Testis (tissue), 3 donors: ENCODE measurements around the gene AFAP1. TPM values are rescaled to one million over a fixed set of nuclear protein-coding genes. Genes with fewer than 3 reads are reported as not detected.

Source experiments
- DNase-seq: peaks from one replicate; pipeline ENCODE4 v3.0.0-alpha.2; 2019
- H3K27ac ChIP-seq, 2 donors: fragments of 200-600 bp; sonication (generic); one replicate each; pipeline ENCODE4 v1.5.1; 2019
- H3K27me3 ChIP-seq: fragments of 200-600 bp; sonication (generic); one replicate; pipeline ENCODE4 v1.5.1; 2019
- H3K36me3 ChIP-seq: fragments of 200-600 bp; sonication (generic); one replicate; pipeline ENCODE4 v1.5.1; 2017; ENCODE audit warnings: low read depth; ENCODE audit errors: missing control alignments
- H3K4me1 ChIP-seq: fragments of 200-600 bp; sonication (generic); one replicate; pipeline ENCODE4 v1.5.1; 2019
- H3K4me3 ChIP-seq, 2 donors: fragments of 200-600 bp; sonication (generic); one replicate each; pipeline ENCODE4 v1.5.1; 2017 to 2019
- H3K9me3 ChIP-seq: fragments of 200-600 bp; sonication (generic); one replicate; pipeline ENCODE4 v1.5.1; 2017
- POLR2A ChIP-seq: fragments of 450-650 bp; IDR thresholded peaks from one replicate; pipeline ENCODE4 v1.6.1; 2017; ENCODE audit warnings: antibody characterized with exemption, mild to moderate bottlenecking, moderate library complexity
- WGBS, 2 donors: methylation state at CpG; one replicate each; pipeline ENCODE4 v1.1.5; 2018; 5-methylcytosine and 5-hydroxymethylcytosine counted together
- intact Hi-C: fragments of 100-400 bp; cut with DNase I; formaldehyde crosslinking; loops from one replicate; pipeline ENCODE4 v1.15.1; 2023; ENCODE audit warnings: low total_unique reads
- polyA plus RNA-seq: library from polyadenylated mRNA; stranded (reverse); fragments of 350-450 nt; fragmentation: Illumina TruSeq; extraction: RNeasy Lipid Tissue Mini Kit (QIAGEN cat#74804); gene quantifications from one replicate; pipeline ENCODE4 v1.2.3, GENCODE V29; 2014; ENCODE audit warnings: low read depth, low replicate concordance; ENCODE audit not compliant: insufficient read depth
- total RNA-seq, 2 donors: library from RNA; depleted of rRNA; stranded (reverse); fragments of >200 nt; gene quantifications; one replicate each; pipeline ENCODE4 v1.2.3, GENCODE V29; 2016
- TF ChIP-seq, protein P1 (sequence below), 3 experiments: fragments of 450-650 bp in 2 of 3; fragments of 200-600 bp in 1 of 3; sonication (generic) in 1 of 3; IDR thresholded peaks; one replicate each; pipeline ENCODE4 v1.5.1; 2016 to 2019; ENCODE audit warnings: antibody characterized with exemption in 3 of 3, mild to moderate bottlenecking in 2 of 3, moderate library complexity in 1 of 3

Gene AFAP1
- total and polyA plus RNA-seq, 3 donors from 2014 or later, result 23.1 to 52.4 (median 51.4) TPM

DNA sequence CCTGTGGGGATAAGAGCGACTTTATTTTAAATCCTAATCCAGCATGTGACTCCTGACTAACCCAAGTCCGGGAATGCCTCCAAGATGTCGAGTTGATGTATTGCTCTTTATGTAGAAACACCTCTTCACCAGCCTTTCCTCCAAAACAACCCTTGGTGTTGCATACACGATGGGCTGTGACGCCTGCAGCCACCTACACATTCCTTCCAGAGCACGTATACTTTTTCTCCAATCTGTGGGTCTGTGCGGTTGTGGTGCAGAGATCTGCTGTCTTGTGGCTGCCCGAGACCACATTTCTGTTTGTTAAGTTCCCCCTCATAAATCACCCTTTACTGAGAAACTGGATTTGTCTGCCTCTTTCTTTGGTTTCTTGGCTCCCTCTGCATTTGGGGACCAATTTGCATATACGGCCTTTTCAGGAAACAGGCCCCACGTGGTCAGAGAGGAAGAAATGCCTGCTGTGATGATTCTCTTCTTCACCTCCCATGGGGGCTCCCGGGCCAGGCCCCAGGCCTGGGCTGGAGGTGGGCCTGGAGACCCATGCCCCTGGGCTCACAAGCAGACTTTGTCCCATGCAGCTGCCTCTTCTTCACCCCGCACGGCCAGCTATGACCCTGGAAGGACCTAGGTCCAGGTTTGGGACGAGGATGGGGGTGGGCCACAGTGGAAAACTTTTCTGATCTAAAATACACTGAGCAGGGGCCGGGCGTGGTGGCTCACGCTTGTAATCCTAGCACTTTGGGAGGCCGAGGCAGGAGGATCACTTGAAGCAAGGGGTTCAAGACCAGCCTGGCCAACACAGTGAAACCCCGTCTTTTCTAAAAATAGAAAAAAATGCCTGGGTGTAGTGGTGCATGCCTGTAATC, 21.4 kb upstream of the AFAP1 start:
- peak; percentile 31 for DNase-seq
- no peaks in the 10 kb centered on the region for H3K9me3 ChIP-seq
- intact Hi-C loops, result no loop called here
- no peaks in the 10 kb centered on the region for H3K27me3 ChIP-seq
- no peaks in the 10 kb centered on the region for H3K36me3 ChIP-seq
- H3K27ac ChIP-seq, result no peak overlapping the region
- H3K4me3 ChIP-seq, result no peak overlapping the region
- 73 to 81% methylated on average over 19 of the region's 19 CpGs for WGBS, 2 donors
- H3K4me1 ChIP-seq, result no peaks in the 10 kb centered on the region
- TF ChIP-seq, protein P1, sequence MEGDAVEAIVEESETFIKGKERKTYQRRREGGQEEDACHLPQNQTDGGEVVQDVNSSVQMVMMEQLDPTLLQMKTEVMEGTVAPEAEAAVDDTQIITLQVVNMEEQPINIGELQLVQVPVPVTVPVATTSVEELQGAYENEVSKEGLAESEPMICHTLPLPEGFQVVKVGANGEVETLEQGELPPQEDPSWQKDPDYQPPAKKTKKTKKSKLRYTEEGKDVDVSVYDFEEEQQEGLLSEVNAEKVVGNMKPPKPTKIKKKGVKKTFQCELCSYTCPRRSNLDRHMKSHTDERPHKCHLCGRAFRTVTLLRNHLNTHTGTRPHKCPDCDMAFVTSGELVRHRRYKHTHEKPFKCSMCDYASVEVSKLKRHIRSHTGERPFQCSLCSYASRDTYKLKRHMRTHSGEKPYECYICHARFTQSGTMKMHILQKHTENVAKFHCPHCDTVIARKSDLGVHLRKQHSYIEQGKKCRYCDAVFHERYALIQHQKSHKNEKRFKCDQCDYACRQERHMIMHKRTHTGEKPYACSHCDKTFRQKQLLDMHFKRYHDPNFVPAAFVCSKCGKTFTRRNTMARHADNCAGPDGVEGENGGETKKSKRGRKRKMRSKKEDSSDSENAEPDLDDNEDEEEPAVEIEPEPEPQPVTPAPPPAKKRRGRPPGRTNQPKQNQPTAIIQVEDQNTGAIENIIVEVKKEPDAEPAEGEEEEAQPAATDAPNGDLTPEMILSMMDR (IDR thresholded peaks at IDR 0.05), result no peak
- TF ChIP-seq POLR2A, result no peak

DNA sequence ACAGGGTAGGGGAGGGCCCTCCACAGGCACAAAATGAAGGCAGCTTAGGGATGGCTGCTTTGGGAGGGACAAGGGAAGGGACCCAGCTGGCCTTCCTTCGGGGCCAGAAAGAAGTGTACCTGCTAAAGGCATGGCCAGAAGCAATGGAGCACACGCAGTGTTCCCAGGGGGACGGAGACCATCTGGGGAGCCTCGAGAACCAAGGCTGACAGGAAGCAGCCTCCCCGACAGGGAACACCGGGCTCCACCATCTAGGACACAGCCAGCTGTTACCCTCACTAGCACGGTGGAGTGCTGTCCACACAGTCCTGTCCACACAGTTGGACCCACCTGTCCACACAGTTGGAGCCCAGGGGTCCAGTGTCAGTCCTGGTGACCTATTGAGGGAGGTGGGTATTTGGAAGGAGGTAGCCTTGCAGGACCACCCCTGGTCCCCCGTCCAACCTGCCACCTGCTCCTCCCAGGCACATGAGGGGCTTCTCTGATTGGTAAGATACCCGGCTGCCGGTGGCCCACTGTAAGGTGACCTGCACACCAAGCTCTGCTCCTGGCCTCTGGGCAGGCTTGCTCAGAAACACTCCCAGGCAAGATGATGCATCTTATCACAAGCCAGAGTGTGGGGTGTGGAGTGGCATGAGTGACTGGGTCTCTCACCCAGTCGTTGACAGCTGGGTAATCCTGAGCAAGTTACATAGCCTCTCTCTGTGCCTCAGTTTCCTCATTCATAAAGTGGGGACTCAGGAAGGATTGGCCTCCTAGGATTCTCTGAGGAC, 20.5 kb upstream of the AFAP1 start:
- 59 to 76% methylated on average over 8 to 11 of the region's 11 CpGs for WGBS, 2 donors
- TF ChIP-seq POLR2A, result no peak
- TF ChIP-seq, protein P1 (IDR thresholded peaks at IDR 0.05), result no peak
- no peaks in the 10 kb centered on the region for H3K36me3 ChIP-seq
- no peaks in the 10 kb centered on the region for H3K4me1 ChIP-seq
- intact Hi-C loops, result no loop called here
- H3K4me3 ChIP-seq, result no peak overlapping the region
- H3K9me3 ChIP-seq, result no peaks in the 10 kb centered on the region
- no peaks in the 10 kb centered on the region for H3K27me3 ChIP-seq
- no peak overlapping the region for H3K27ac ChIP-seq
- no peak for DNase-seq

DNA sequence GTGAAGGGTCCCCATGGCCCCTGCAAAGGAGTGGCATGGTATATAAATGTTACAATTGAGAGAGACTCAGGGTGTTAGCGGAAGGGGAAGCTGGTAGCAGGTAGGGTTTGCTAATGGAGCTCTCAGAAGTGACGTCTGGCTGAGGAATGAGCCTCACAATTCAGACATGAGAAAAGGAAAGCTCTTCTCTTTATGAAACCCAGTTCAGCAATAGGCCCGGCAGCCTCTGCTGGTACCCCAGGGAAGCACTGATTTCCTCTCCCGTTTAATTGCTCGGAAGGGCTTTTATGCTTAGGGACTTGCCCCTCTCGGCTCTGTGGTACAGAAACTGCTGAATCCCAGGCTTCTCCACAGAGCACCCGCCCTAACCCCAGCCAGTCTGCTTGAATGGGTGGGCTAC, 19.4 kb upstream of the AFAP1 start:
- intact Hi-C loops, result no loop called here
- Histone ChIP-seq H3K9me3 (no peaks in the 10 kb centered on the region), H3K4me3 (no peak overlapping the region), H3K27ac (no peak overlapping the region), H3K4me1 (no peaks in the 10 kb centered on the region), H3K36me3 (no peaks in the 10 kb centered on the region), H3K27me3 (no peaks in the 10 kb centered on the region)
- no peak for DNase-seq
- TF ChIP-seq, protein P1 (IDR thresholded peaks at IDR 0.05), result no peak
- no peak for TF ChIP-seq POLR2A
- WGBS, 2 donors, result 92% methylated on average over 7 of the region's 7 CpGs

DNA sequence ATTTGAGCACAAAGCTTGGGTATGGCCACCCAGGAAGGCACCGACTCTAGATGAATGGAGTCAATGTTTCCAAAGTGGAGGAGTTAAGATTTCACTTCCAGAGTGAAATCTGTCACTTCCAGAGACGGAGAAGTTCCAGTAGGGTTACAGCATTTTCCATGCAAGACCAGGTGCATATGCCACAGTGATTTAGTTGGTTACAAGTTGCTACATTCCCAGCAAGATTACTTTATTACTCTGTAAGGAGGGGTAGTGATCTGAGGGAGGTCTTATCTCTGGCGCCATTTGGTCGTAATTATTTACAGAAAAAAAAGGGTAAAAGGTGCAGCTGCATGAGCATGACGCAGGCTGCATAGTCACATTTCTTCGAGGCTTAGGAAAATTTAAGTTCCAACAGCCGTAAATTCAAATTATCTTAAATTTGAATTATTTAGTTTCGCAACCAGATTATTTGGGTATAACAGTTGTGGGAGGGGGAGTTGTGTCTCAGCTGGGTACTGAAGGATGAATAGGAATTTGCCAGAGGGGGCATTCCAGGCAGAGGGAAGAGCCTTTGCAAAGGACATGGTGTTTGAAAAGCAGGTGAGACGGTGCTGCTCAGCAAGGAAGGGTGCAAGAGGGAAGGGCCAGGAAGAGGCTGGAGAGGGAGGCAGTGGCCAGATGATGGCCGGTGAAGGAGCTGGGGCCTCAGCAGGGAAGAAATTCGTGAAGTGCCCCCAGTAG, 17.4 kb upstream of the AFAP1 start:
- no peaks in the 10 kb centered on the region for H3K4me1 ChIP-seq

More for the DNA sequence above, 17.4 kb upstream of the AFAP1 start:
- no peaks in the 10 kb centered on the region for H3K9me3 ChIP-seq
- DNase-seq, result no peak
- no peaks in the 10 kb centered on the region for H3K36me3 ChIP-seq
- no peaks in the 10 kb centered on the region for H3K27me3 ChIP-seq
- TF ChIP-seq POLR2A, result no peak
- TF ChIP-seq, protein P1 (IDR thresholded peaks at IDR 0.05), result no peak
- WGBS, 2 donors, result 68 to 71% methylated on average over 11 of the region's 11 CpGs
- intact Hi-C loops, result no loop called here
- H3K27ac ChIP-seq, result no peak overlapping the region
- H3K4me3 ChIP-seq, result no peak overlapping the region
